GM19324 (cell line): Measurements from ENCODE around the gene CCL20.

Experiments used
- ATAC-seq: cut with Tn5 transposase; IDR thresholded peaks from one replicate; pipeline ENCODE4 v1.9.1; 2021; ENCODE audit warnings: mild to moderate bottlenecking, moderate library complexity; ENCODE audit not compliant: unreplicated experiment, low FRiP score

CCL20 gene

DNA sequence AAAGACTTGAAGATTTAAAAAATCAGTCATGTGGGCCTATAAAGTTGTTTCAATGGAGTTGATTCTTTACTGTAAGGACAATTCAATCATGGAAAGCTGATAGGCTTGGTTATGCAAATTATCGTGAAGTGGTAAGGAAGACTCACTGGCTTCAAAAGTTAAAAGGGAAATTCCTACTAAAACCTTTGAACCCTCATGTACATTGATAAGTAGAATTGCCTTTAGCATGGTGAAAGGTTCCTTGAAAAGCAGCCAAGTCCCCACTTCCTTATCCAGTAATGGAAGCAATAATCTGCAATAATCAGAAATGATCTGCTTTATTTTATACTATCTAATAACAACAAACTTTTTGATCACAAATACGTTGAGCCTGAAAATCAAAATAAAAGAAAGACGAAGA, 14.4 kb upstream of the CCL20 start:
- no peak for ATAC-seq

GRCh38 chr2:227802882-227803281, 10.8 kb upstream of the CCL20 start:
- ATAC-seq = no peak

GRCh38 chr2:227804975-227805374, 8.7 kb upstream of the CCL20 start:
- no peak for ATAC-seq

GRCh38 chr2:227805578-227805977, 8.1 kb upstream of the CCL20 start:
- no peak for ATAC-seq

DNA sequence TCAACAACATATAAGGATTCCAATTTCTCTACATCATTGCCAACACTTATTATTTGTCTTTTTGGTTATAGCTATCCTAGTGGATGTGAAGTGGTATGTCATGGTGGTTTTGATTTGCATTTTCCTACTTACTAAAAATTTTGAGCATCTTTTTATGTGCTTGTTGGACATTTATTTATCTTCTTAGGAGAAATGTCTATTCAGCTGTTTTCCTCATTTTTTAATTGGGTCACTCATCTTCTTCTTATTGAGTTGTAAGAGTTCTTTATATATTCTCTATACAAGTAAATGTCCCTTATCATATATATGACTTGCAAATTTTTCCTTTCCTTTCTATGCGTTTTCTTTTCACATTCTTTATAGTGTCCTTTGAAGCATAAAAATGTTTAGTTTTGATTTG, 4.7 kb upstream of the CCL20 start:
- no peak for ATAC-seq

GRCh38 chr2:227812001-227812400, 1.6 kb upstream of the CCL20 start:
- ATAC-seq = no peak

GRCh38 chr2:227813229-227813561, 447 bp upstream of the CCL20 start:
- ATAC-seq = no peak

DNA sequence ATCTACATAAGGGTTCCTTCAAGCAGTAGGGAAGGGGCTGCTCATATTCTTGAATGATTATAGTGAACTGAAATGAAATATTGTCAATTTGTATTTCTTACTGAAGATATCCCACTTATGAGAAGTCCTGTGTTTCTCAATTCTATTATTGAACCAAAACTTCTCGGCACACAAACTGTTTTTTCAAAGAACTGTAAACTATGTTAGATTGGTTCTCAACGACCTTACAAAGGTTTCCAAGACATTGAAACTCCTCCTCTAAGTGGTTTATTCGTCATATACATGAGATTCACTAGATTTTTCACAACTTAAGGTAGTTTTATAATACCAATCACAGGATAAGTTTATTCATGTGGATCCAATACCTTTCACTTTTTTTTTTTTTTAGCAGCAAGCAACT, 1.4 kb downstream of the CCL20 start:
- no peak for ATAC-seq

GRCh38 chr2:227816507-227817294, 3.1 kb downstream of the CCL20 start:
- no peak for ATAC-seq

- ATAC-seq = no peak
These were observed 3.7 kb downstream of the CCL20 start for GRCh38 chr2:227817336-227817735.

GRCh38 chr2:227817850-227818674, 4.4 kb downstream of the CCL20 start:
- ATAC-seq = no peak

GRCh38 chr2:227818675-227819397, 5.2 kb downstream of the CCL20 start:
- no peak for ATAC-seq

DNA sequence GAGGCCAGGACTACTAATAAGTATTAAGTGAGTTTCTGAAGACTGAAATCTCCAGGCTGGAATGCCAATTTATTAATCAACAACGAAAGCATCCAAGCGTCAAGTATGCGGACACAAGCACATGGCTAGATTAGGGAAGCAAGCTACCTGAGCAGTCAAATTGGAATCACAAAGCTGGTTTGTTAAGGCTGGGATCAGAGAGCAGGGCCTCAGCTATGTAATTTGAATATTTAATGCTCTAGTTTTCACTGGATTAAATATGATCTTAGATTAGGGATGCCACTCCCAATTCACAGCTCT, 5.7 kb downstream of the CCL20 start:
- no peak for ATAC-seq

DNA sequence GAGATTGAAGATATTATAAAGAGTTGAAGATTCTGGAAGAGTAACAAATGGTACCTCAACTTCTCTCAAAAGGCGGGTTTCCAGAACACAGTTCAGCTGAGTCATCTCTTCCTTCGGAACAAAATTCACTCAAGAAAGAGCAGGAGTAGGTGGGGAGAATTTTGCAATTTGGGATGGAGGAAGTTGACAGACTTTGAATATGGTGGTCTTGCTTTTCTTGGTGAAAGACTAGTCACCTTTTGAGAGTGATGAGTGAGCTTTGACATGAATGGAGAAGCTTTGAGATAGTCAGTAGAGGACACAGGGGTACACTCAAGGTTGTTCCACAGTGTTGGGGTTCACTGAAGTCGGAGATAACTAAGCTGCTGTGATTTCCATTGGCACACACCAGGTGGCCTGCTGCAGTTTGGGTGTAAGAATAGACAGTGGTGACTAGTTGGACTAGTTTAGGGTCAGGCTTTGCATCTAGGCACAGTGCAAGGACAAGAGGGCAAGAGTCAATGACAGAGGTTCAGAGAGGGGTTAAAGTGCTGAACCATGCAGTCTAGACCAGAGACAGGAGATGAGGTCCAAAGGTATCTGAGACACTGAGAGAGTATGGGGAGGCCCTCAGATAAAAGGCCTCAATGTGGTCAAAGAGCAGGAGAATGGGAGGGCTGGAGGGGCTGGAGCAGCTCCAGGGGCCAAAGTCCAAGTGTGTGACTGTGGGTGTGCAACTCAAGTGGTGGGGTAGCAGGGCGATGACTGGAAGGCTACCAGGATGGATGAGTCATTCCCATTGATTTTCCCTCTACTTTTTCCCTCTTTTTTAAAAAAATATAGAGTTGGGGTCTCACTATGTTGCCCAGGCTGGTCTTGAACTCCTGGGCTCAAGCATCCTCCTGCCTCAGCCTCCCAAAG, 7.7 kb downstream of the CCL20 start:
- no peak for ATAC-seq

- no peak for ATAC-seq
These were observed 8.9 kb downstream of the CCL20 start for GRCh38 chr2:227822416-227823003.

DNA sequence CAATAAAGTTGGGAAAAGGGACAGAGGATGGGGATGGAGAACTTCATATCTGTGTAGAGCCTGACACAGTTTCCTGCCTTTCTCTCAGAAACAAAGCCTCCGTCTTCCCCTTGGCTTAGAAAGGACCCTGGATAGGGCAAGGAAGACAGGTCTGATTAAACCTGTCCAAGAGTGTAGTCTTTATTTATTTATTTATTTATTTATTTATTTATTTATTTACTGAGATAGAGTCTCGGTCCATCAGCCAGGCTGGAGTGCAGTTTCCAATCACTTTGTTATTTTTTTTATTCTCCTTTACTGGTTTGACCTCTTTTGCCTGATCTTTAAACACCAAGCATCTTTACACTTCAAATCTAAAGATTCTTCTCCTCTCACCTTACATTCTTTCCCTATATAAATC, 10.3 kb downstream of the CCL20 start:
- ATAC-seq = no peak

DNA sequence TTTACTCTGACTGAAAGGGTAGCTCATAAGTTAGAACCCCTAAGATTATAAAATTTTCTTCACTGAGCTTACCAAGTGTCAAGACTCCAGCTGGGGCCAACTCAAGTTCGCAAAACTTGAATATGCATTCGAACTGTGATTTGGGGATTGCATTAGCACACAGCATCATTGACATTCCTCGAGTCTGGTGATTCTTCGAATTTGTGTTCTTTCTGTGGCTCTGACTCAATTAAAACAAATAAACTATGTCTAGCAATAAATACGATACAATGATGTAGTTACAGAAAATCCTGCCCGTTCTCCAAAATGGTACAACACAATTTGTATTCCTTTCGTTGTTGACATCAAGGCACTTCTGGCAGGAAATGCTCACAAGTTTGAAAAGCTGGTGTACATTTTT, 11.1 kb downstream of the CCL20 start:
- no peak for ATAC-seq

DNA sequence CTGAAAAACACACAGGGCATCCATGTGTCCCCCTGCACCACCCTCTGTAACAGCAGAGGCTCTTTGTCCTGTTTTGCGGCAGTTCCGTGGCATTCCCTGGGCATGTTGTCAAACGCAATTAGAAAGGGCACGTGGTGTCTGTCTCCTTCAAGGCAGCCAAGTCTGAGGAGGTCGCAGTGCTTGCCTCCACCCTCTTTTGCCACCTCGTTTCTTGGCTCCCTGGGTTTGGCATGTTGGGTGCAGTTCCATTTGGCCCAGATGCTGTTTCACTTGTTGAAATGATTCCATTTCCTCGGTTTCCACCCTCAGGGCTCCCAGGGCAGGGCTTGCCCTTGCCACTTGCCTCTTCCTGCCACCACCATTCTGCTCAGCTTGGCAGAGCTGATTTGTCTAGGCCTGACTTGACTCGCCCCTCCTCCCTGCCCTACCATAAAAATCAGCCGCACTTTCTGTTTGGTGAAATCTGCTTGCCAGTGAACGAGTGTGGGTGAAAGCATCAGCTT, 12.4 kb downstream of the CCL20 start:
- no peak for ATAC-seq

DNA sequence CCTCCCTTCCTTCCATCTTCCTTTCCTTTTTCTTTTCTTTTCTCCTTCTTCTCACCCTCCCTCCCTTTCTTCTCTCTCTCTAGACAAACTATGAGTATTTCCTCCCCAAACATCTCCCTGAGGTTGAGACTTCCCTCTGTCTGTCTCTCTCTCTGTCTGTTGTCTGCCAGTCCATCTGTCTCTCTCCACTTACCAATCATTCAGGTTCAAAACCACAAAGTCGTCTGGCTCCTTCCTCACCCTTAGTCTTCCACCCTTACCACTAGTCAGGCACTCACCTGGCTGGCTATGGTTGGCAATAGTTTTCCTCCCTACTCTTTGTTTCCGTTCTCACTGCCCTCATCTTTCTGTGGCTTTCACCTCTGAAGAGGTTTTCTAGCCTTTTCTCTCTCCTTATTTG, 12.9 kb downstream of the CCL20 start:
- no peak for ATAC-seq

DNA sequence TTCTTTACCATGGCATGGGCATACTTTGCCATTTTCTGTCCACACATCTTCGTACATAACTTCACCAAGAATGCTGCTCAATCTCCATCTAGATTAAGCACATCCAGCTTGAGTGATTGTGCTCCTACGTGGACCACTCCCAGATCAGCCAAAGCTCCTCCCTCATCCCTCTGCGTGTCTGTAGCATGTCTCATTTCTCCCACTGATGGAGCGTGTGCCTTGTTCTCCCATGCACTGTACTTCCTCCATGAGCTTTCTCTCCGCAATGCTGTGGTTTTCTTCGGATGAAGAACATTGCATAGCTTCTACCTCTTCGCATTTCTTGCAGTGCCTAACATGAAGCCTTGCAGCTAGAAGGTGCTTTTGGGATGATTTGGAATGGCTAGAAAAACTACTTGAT, 13.5 kb downstream of the CCL20 start:
- no peak for ATAC-seq
